HG03280 (cell line): Measurements from ENCODE around the gene TMEM203.

Source experiments
- ATAC-seq: cut with Tn5 transposase; IDR thresholded peaks from one replicate; pipeline ENCODE4 v1.9.1; 2021; ENCODE audit warnings: mild to moderate bottlenecking, moderate library complexity; ENCODE audit not compliant: unreplicated experiment

The TMEM203 gene

DNA sequence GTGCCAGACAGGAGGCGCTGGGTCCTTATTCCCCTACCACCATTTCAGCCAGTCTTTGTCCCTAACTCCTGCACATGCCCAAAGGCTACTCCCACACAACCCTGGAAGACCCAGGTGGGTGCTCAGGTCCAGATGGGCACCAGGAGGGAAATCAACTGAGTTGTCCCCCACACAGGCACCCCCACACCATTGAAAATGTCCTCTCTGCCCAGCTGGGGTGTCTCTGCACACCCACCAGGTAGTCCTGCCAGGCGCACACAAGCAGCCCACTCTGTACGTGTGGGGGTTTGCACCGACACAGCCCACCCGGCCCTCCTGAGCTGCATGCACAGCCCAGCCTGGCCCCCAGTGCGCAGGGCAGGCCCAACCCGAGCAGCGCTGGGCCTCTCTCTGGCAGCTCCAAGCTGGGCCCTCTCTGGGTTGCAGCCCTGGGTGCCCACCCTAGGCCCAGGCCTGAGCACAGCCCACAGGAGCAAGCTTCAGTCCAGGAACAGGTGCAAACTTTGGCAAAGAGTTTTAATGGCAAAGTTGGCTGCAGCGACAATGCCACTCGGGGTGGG lies 14.4 kb upstream of the TMEM203 start:
- no peak for ATAC-seq

DNA sequence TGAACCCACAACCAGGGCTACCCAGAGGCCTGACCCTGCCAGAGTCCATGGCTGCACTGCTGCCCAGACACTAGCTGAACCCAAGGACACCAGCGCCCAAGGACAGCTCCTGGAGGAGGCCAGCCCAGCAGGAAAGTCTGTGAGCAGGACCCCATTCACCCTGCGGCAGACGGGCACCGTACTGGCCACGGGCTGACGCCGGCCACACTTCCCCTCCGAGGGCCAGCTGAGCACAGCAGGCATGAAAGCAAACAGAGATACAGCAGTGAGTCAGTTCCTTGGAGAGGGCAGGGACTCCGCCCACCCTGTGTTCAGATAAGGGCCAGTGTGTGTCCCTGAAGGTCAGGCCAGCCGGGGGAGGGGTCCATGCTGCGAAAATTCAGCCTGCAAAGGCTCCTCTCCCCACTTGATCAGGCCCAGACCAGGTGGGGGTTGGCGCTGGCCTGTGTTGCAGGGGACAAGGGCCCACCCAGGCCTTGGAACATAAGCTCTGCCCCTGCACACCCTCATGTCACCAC lies 13.4 kb upstream of the TMEM203 start:
- ATAC-seq = no peak

DNA sequence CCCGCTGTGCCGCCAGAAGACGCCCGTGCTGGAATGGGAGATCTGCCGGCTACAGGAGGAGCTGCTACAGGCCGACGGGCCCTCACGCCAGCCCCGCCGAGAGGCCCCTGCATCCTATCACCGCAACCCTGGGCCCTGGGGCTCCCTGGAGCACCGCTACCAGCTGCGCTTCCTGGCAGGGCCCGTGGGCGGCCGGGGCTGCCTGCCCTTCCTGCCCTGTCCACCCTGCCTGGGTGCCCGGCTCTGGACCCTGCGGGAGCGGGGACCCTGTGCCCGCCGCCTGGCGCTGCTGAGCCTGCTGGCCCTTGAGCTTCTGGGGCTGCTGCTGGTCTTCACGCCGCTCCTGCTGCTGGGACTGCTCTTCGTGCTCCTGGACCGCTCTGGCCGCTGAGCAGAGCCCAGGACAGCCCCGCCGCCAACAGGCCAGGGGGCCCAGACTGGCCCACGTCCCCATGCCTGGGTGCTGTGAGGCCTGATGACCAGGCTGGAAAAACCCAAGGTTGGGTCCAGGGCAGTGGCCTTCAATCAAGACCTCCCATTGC lies 12.8 kb upstream of the TMEM203 start:
- no peak for ATAC-seq

DNA sequence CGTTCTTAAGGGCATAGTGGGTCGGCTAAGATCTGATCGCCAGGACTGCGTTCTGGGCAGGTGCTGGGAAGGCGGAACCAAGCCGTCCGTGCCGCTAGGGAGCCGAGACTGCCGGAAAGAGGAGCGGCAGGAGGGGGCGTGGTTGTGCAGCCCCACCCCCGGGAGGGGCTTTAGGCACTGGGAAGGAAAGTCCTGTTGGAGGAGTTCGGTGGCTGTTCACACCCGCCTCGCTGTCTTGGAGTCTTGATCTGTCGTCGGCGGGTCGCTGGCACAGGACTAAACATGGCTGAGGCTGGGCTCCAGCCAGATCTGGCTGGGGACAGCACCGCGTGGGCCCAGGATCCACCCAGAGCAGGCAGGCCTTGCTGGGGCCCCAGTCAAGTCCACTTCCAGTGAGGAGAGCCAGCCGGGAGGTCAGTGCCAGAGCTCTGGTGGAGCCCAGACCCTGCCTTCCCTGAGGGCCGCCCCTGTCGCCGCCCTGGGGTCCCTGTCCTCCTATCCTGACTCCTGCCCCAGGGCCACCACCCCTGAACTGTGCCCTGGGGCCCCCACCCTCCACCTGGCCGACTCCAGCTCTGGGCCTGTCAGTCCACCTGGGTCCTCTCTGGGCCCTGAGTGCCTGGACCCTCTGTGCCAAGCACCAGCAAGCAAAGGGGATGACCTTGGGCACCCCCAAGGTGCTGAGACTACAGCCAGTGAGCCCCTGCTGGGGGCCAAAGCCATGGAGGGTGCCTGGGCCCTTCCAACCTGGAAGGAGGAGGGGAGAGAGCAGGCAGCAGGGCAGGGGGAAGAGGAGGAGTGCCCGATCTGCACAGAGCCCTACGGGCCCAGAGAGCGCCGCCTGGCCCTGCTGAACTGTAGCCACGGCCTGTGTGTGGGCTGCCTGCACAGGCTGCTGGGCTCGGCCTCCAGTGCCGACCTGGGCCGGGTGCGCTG lies 12.1 kb upstream of the TMEM203 start:
- no peak for ATAC-seq

DNA sequence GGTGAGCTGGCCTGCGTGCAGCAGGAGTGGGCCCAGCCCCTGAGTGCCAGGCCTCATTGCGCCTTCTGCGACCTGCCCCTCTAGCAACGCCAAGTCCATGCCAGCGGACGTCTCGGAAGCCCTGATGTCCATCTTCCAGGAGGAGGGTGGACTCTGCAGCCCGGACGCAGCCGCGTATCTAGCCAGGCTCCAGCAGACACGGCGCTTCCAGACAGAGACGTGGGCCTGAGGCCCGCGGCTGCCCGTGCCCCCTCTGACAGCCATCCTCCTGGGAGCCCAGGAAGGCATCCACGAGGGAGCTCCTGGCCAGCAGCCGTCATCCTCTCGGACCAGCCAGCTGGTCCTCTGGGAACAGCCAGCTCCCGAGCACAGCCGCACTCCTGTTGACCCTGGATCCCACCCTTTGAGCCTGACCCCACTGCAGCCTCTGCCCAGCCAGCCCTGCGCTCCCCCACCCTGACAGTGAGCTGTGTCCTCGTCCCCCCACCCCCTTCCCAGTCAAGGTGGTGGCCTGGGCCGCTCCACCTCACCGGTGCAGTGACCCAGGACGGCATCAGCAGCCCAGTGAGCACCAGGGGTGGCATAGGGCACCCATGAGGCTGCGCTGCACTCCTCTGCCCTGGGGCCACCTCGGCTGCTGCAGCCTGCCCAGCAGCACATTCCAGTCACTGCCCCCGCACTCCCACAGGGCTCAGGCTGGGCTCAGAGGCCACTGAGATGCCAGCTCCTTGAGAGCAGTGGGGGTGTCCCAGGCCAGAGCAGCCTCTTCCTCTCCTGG lies 10.9 kb upstream of the TMEM203 start:
- ATAC-seq = no peak

DNA sequence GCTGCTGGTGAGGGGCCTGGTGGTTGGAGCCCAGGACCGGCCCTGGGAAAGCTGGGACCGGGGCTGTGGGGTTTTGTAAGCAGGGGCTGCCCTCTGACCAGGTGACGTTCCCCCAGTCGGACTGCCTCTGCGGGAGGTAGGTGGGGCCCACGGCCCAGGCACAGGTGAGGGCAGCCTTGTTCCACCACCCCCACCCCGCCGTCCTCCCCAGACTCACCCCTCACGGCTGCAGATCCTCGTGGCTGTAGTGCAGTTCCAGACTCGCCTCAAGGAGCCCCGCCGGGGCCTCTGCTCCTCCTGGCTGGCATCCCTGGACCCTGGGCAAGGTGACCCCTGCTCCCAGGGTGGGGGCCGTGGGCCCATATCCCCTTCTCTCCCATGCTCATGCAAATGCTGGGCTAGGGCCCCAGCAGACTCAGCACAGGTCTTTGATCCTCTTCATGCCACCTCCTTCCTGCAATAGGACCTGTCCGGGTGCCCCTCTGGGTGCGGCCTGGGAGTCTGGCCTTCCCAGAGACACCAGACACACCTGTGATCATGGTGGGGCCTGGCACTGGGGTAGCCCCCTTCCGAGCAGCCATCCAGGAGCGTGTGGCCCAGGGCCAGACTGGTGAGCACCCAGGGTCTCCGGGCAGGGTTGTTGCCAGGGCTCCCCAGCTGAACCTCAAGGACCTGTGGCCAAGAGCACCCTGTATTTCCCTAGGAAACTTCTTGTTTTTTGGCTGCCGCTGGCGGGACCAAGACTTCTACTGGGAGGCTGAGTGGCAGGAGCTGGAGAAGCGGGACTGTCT lies 9.9 kb upstream of the TMEM203 start:
- no peak for ATAC-seq

DNA sequence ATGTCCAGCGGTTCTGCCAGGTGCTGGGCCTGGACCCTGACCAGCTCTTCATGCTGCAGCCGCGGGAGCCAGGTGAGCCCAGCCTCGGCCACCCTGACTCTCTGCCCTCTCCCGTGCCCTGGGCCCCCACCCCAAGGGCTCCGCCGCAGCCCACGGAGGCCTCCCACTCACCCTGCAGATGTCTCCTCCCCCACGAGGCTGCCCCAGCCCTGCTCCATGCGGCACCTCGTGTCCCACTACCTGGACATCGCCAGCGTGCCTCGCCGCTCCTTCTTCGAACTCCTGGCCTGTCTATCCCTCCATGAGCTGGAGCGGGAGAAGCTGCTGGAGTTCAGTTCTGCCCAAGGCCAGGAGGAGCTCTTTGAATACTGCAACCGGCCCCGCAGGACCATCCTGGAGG lies 9.2 kb upstream of the TMEM203 start:
- ATAC-seq = no peak

DNA sequence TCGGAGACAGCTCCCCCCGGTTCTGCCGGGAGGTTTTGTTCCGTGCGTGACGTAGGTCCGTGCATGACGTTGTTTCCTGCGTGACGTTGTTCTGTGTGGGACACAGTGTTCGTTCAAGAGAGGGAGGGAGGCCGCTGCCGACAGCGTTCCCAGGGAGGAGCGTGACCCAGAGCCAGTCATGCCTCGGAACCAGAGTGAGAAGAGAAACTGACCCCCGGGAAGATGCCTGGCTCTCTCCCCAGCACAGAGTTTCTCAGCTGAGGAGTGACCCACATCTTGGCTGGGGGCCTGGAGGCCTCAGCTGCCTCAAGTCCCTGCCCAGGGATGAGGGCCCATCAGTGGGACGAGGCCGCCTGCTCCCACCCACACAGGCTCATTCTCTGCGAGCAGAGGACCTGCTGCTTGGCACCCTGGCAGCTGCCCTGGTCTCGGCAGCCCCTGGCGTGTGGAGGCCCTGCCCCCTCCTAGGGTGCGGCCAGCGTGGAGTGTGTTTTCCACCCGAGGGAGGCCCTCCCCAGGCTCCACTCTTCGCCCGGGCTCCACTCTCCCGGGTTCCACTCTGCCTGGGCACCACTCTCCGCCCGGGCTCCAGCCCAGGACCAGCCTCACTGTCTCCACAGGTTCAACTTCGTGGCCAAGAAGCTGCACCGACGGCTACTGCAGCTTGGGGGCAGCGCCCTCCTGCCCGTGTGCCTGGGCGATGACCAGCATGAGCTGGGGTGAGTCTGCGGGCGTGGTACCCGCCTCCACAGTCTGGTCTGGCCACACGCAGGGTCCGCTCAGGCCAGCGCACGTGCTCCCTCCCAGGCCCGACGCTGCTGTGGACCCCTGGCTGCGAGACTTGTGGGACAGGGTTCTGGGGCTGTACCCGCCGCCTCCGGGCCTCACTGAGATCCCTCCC lies 8.0 kb upstream of the TMEM203 start:
- ATAC-seq = no peak

DNA sequence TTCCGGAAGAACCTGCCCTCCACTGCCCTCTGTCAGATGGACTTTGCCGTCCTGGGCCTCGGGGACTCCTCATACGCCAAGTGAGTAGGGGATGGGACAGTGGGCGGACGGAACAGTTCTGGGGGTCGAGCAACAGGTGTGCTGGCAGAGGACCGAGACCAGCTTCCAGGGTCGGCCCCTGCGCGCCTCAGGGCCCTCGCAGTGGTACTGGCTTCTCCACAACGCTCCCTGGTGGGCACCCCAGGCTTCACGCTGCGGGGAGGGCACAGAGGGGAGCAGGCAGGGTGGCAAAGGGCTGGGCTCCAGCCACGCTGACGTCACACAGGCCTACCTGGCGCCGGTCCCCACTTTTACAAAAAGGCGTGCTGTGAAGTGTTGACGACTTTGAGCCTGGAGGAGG lies 7.1 kb upstream of the TMEM203 start:
- ATAC-seq = no peak

DNA sequence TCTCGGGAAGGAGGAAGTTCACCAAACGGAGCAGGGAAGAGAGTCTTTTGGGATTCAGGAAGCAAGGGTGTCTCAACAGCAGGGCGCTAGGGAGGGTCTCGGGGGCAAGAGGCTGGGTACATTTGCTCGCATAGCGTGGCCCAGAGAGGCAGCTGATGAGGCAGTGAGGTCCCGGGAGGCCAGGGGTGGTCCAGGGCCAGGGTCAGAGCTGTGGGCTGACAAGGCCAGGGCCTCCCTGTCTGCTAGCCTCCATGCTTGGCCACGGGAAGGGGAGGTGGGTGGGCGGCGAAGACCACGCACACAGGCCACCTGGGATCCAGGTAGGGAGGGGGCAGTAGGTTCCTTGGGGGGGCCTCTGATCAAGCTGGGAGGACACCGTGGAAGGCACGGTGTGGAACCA lies 6.1 kb upstream of the TMEM203 start:
- no peak for ATAC-seq

DNA sequence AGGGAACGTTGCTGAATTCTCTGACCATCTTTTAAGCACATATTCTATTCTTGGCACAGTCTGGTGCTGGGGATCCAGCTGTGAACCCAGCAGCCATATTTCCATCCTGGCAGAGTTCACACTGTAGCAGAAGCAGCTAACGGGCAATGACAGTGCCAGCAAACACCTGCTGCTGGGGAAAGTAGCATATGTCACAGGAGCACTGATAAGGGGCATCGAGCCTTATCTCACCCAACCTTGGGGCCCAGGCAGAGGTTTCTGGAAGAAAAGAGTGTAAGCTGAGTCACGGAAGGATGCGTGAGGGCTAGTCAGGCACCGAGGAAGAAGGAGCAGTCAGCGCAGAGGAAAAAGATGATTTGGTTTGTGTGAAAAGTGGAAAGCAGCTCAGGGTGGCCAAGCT lies 1.2 kb upstream of the TMEM203 start:
- no peak for ATAC-seq

DNA sequence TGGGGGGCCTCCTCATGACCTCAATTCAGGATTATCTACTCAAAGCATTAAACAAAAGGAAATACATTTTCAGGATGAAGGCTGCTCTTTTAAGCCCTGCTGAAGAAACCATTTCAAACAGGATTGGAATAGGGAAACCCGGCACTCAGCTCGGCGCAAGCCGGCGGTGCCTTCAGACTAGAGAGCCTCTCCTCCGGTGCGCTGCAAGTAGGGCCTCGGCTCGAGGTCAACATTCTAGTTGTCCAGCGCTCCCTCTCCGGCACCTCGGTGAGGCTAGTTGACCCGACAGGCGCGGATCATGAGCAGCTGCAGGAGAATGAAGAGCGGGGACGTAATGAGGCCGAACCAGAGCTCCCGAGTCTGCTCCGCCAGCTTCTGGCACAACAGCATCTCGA lies 720 bp downstream of the TMEM203 start:
- no peak for ATAC-seq

DNA sequence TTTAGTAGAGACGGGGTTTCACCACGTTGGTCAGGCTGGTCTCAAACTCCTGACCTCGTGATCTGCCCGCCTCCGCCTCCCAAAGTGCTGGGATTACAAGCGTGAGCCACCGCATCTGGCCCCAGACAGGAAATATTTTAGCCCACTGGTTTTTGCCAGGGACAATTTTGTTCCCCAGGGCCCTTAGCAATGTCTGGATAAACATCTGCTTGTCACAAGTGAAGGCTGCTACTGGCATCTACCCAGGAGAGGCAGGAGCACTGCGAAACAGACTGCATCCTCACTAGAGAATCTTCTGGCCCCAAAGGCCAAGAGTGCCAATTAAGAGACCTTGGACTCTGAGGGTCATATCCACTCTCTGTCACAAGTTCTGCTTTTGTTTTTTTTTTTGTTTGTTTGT lies 2.5 kb downstream of the TMEM203 start:
- ATAC-seq = no peak

DNA sequence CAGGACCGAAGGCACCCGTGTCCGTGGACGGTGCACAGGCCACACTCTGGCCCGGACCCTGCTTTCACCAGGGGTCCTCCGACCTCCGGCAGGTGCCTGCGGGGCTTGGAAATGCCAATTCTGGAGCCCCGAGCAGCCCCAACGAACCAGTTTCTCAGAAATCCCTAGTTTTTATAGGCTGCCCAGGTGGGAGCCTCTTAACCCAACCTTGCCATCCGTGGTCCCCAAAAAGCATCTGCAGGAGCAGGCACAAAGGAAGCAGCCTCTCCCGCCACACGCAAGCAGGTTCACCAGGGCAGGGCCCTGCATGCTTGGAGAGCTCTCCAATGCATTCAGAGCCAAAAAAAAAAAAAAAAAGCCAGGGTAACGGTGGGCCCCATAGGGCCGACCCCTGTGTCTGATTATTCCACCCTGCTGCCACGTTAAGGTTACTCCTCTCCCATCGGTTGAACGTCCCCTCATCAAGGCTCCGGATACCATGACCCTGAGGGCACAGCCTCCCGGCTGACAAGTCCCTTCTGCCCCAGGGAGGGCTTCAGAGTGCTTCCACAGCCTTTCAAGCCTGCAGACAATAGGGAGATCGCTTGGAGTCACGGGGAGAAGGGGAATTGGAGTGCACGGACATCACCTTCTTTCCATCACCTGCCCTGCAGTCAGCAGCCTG lies 4.1 kb downstream of the TMEM203 start:
- no peak for ATAC-seq

DNA sequence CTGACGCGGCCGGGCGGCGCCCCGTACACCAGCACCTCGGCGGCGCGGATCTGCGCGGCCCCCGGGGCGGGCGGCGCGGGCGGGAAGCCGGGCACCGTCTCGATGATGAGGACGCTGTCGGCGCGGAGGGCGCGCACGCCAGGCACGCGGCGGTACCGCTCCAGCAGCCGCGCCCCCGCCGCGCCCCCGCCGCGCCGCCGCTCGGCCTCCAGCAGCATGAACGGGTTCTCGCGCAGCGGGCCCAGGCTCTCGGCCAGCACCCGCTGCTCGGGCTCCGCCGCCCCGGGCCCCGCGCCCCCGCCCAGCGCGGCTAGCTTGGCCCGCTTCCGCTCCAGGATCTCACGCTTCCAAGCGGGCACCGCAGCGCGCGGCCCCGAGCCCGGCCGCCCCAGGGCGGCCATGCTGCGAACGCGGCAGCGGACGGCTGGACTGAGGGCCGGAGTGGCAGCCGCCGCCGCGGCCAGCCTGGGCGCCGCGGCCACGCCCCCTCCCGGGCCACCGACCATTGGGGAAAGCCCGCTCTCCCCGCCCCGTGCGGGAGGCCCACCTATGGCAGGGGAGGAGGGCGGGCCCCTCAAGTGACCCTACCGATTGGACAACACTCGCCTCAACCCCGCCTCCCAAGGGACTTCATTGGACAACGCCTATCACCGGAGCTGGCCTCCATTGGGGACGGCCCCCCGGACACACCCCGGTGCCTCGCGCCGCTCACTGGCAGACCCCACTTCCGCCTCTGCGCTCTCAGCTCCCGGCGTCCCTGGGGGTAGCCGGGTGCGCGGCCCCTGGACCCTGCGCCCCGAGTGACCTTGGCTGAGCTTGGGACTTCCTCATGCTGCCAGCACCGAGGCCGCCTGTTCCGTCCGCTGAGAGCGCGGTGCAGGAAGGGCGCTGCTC lies 4.9 kb downstream of the TMEM203 start, which contains the start of gene TPRN:
TSS of gene TPRN (minus strand) at position 431 of the 894 bp plus-strand sequence. CDS start at position 401, 30 bp downstream.
- ATAC-seq = peak; percentile 88

DNA sequence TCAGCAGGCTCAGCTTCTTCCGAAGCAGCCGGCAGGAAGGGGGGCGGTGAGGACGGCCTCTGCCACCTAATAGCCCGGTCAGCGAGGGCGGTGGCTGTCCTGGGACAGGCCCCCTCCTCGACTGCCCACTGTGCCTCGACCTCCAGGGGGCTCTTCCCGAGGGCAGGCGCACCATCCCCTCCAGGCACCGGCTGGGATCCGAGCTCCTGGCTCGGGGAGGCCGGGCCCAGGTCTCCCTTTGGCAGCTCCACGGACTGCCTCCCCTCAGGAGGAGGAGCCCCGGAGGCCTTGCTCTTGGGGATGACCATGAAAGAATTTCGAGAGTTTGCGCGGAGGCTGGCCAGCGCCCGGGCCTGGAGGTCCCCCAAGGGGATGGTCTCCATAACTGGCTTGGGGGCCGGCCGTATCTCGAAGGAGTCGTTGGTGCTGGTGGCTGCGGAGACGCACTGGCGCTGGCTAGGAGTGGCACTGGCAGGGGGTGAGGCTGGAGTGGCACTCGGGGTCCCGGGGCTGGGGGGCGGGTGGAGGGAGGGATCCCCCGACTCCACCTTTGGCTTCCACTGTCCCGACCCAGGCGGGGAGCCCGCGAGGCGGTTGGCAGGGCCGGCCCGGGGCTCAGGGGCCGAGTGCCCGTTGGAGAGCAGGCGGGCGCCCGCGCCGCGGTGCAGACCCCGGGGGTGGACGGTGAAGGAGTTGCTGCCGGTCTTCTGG lies 5.9 kb downstream of the TMEM203 start:
- ATAC-seq = no peak

DNA sequence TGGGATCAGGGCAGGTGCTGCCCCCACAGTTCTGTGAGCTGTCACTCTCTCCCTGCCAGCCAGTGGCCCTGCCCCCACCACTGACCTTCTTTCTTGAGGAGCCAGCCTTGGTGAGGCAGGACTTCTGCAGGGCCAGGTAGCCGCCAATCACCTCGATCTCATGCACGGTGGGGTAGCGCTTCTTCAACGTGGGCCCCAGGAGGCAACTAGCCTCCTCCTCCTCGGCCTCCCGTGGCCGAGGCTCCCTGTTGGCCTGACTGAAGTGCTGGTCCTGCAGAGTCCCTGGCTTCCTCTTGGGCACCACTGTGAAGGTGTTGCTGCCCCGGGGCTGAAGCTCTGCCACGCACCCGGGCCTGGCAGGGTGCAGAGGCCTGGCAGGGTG lies 6.6 kb downstream of the TMEM203 start:
- ATAC-seq = no peak
